RKO (cell line): ENCODE measurements around the gene LRRC36.

Experiments
- DNase-seq: peaks from one replicate; pipeline ENCODE4 v3.0.0-alpha.2; 2016; ENCODE audit warnings: low spot score

The LRRC36 gene

GRCh38 chr16:67391424-67392300, 65.0 kb downstream of the LRRC36 start:
- DNase-seq, result no peak

- no peak for DNase-seq
These were observed 65.9 kb downstream of the LRRC36 start for GRCh38 chr16:67392301-67393059.

- no peak for DNase-seq
These were observed 66.6 kb downstream of the LRRC36 start, which contains the start of gene TPPP3 for GRCh38 chr16:67393111-67393787. Gene TPPP3 (minus strand): TSS chr16:67393498. CDS start chr16:67391111, 2,387 bp downstream.

DNA sequence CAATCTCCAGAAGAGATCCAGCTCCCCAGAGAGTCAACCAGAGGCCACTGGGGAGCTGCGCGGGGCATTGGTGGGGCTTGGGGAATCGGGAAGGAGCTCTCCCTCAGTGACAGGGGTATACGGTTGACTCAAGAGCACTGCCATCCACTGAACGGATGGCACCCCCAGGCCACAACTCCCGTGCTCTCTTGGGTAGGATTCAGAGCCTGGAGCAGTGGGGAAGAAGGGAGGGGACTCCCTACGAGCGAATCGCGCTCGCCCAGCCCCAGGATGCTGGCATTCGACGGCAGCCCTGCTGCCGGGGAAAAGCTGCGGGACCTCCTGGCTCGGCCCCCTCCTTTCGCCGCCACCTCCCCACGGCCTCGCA, 67.2 kb downstream of the LRRC36 start:
- DNase-seq, result no peak

- no peak for DNase-seq
These were observed 67.8 kb downstream of the LRRC36 start for GRCh38 chr16:67394155-67395104.

GRCh38 chr16:67395105-67395457, 68.5 kb downstream of the LRRC36 start:
- DNase-seq, result no peak

DNA sequence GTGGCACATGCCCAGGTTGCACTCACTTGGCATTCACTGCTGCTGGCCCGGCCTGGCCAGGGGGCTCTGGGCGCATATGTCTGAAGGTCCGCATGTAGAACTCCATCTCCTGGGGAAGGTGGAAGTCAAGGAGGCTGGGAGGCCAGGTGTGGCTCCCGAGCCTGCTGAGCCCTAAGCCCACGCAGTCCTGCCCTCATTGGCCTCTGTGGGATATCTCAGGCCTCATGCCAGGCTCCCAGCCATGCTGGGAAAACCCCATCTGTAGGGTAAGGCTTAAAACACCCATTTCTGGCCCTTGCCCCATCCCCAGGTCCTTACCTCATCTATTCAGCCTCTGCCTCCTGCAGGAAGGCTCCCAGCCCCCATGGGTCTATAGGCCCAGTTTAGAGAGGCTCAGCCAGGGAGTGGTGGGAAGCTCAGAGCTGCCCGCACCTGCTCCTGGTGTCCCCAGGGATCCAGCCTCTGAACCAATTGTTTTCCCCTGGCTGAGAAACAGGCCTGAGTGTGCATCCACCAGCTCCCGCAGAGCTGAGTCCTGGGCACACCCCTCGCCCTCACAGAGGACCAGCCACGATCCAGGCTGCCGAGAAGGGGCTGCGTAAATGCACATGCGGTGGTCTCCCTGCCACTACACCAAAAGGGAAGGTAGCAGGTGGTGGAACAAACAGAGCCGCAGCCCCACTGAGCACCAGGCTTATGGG, 69.0 kb downstream of the LRRC36 start:
- DNase-seq, result no peak

GRCh38 chr16:67396159-67397035, 69.8 kb downstream of the LRRC36 start:
- DNase-seq, result peak; percentile 53

- DNase-seq, result no peak
These were observed 70.6 kb downstream of the LRRC36 start for GRCh38 chr16:67397036-67397801.

- no peak for DNase-seq
These were observed 71.4 kb downstream of the LRRC36 start for GRCh38 chr16:67397812-67398545.

GRCh38 chr16:67398546-67399217, 72.1 kb downstream of the LRRC36 start:
- no peak for DNase-seq

DNA sequence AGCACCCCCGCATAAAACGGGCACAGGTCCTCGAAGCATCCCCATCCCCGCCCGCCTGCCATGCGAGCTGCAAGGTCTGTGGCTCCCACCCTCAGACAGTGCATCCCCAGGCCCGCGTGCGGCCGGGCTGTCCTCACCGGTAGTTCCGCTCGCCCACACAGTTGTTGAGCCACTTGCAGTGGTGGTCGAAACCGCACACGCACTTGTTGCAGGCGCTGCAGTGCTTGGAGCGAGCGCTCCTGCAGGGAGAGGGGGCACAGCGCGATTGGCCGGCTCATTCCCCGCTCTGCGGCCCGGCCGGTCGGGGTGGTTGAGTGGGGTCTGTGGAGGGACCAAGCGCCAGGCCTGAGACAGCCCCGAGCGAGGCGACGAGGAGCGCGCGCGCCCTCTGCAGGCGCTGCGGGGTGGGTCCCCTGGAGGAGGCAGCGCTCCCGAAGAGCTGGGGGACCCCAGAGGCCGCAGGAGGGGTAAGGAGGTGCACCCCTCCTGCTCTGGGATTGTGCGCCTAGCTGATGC, 72.7 kb downstream of the LRRC36 start:
- DNase-seq, result no peak

DNA sequence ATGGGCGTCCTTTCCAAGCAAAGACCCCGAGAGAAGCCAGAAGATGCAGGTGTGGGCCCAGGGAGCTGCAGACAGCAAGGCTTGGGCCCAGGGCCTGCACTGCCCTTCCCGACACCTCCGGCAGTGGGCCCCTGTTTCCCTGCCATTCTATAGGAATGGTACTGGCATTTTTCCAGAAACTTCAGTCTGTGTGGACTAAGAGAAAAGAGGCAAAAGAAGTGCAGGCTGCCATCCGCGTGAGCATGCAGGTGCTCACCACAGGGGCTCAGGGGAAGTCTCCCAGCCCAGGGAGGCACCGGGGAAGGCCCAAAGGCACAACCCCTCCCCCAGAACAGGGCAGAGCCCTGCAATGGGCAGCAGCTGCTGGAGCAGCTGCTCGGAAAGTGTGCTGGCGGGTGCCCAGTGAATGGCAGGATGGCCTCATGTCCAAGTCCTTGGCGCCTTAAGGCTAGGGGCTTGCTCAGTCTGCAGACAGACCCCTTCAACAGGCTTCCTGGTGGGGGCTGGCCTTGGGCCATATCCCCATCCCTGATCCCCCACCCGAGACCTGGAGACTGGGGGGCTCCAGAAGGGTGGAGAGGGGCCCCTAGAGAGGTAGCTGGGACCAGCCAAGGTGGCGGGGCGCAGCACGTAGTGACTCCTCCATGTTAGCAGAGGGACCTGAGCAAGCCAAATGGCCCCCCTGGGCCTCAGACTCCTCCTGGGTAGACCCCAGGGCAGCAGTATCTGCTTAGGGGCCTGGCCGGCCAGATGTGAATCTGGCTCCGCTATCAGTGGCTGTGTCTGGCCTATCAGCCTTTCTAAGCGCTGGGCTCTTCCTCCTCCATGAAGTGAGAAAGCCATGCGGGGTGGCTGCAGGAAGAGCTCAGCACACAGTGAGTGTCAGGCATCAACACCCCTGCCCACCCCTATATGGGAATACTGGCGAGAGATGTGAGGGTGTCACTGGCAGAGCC, 73.4 kb downstream of the LRRC36 start:
- no peak for DNase-seq

- no peak for DNase-seq
These were observed 74.3 kb downstream of the LRRC36 start for GRCh38 chr16:67400901-67401300.

GRCh38 chr16:67403976-67404555, 77.5 kb downstream of the LRRC36 start:
- no peak for DNase-seq

DNA sequence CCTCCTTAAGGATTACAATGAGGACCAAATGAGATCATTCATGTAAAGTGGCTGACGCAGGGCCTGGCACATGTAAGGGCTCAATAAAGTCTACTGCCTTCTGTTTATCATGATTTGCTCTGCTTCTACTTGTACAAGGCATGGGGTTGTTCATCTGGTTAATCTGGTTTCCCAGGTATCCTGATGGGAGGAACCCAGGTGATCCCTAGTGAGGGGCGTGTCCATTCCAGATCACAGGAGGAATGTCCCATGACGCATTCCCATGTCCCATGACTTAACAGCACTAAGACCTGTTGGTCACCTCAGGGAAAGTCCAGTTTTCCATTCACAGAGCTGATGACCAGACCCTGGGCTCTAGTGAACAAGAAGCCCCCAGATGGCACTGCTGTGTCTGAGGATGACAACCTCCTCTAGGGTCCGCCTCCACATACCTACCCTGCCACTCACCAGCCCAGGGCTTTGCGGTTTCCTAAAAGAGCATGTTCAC, 78.2 kb downstream of the LRRC36 start:
- DNase-seq, result no peak
